DND-41 (cell line): ENCODE data around the gene STK32B.

Source experiments
- EZH2 ChIP-seq: IDR thresholded peaks from 3 replicates; pipeline ENCODE4 v1.6.1; 2012; ENCODE audit warnings: borderline replicate concordance, low read depth, mild to moderate bottlenecking, moderate library complexity, low read length, inconsistent platforms; ENCODE audit not compliant: severe bottlenecking
- TF ChIP-seq, protein P1 (sequence below): IDR thresholded peaks from 2 replicates; pipeline ENCODE4 v1.5.1; 2012; ENCODE audit warnings: borderline replicate concordance, low read length, moderate library complexity, mild to moderate bottlenecking; ENCODE audit not compliant: poor library complexity, severe bottlenecking; ENCODE audit errors: extremely low read depth

GRCh38 chr4:5184606-5185005 is 133.3 kb downstream of the STK32B start:
- TF ChIP-seq, protein P1, sequence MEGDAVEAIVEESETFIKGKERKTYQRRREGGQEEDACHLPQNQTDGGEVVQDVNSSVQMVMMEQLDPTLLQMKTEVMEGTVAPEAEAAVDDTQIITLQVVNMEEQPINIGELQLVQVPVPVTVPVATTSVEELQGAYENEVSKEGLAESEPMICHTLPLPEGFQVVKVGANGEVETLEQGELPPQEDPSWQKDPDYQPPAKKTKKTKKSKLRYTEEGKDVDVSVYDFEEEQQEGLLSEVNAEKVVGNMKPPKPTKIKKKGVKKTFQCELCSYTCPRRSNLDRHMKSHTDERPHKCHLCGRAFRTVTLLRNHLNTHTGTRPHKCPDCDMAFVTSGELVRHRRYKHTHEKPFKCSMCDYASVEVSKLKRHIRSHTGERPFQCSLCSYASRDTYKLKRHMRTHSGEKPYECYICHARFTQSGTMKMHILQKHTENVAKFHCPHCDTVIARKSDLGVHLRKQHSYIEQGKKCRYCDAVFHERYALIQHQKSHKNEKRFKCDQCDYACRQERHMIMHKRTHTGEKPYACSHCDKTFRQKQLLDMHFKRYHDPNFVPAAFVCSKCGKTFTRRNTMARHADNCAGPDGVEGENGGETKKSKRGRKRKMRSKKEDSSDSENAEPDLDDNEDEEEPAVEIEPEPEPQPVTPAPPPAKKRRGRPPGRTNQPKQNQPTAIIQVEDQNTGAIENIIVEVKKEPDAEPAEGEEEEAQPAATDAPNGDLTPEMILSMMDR = no peak
- TF ChIP-seq EZH2 = no peak
